GM10847 (cell line): ENCODE measurements around the gene STX12.

ENCODE experiments used
- POLR2A ChIP-seq: IDR thresholded peaks from 2 replicates; pipeline ENCODE4 v1.6.1; 2011; ENCODE audit not compliant: insufficient read length; ENCODE audit errors: extremely low read depth

The STX12 gene

DNA sequence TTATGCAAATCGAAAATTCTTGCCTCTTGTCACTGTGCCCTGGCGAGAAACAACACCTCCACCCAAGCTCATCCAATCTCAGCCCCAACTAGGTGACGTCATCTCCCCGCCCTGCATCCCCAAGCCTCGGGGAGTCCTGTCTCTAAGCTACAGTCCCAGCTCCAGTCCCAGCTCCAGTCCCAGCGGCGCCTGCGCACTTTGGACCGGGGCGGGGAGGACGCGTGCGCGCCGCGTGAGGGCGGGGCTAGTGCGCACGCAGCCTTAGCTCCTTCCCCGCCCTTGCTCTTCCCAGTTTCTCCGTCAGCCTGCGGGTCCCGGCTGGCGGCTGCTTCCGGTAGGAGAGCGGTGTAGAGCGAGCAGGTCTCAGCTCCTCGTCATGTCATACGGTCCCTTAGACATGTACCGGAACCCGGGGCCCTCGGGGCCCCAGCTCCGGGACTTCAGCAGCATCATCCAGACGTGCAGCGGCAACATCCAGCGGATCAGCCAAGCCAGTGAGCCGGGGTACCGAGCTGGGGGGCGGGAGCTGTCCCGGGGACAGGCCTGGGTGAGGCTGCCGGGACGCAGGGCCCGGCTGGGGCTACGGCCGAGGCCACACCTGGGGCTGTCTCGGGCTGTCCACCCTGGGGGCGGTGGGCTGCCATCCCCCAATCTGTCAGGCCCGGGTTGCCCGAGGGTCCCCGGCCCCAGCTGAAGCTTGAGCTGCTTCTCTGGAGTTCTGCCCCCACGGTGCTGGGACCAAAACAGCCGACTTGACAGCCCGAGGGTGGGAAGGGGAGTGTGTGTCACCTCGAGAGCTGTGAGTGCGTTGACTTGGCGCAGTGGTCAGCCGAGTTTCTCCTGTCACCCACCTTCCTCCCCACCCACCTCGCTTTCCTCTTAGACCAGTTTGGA, at the start of gene STX12:
Gene STX12, plus strand, starts transcription at position 288 of the 894 bp plus-strand sequence. Its CDS starts 89 bp downstream, at position 377.
- TF ChIP-seq POLR2A = peak; percentile 77

DNA sequence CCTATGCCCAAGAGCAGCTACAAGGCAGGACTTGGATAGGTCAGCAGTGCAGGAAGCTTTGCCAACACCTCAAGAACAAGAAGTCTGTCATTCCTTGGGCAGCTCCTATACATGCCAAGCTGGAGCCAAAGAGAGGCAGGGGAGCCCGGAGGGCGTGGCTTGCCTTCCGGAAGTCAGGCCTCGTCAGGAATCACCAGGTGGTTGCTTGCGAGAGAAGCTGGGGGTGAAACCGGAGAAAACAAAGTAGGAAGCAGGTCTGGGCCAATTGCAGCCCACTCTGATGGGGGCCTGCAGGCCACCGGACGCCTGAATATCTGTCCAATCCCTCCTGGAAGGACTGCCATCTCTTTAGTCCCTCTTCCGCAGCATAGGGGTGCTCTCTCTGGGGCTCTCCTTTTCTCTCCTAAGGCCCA, 48.1 kb upstream of the STX12 start:
- TF ChIP-seq POLR2A = no peak

DNA sequence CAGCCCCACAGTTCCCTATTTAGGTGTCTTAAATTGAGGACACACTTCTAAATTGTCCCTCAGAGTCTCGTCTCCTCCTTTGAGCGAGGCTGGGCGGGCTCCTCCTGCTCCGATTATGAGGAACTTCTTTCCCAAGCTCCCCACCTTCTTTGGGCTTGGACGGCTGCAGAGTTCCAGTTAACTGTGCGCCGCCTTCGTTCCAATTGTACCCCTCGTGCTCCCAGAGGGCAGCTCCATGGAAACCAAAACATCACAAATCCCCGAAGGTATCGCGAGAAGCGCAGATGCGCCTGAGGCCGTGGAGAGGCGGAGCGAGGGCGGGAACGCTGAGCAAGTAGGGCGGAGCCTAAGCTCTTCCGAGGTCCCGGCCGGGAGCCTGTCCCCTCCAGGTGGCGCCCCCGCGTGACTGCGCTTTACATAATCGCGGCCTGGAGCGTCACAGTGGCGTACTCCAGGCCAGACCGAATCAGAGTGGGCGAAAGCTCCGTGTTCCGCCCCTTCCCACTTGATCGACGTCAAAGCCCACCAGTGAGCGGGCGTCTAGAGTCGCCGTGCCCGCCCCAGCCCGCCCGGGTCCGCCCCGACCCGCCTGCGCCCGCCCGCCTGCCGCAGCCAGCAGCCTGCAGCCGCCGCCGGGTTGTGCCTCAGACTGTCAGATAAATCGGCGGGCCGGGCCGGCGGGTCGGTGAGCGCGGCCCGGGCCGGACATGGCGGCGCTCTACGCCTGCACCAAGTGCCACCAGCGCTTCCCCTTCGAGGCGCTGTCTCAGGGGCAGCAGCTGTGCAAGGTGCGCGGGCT, 47.4 kb upstream of the STX12 start, which contains the start of gene FAM76A:
Gene FAM76A, plus strand, starts transcription at position 588 of the 799 bp plus-strand sequence. Its CDS starts 120 bp downstream, at position 708.
- peak; percentile 66 for TF ChIP-seq POLR2A

DNA sequence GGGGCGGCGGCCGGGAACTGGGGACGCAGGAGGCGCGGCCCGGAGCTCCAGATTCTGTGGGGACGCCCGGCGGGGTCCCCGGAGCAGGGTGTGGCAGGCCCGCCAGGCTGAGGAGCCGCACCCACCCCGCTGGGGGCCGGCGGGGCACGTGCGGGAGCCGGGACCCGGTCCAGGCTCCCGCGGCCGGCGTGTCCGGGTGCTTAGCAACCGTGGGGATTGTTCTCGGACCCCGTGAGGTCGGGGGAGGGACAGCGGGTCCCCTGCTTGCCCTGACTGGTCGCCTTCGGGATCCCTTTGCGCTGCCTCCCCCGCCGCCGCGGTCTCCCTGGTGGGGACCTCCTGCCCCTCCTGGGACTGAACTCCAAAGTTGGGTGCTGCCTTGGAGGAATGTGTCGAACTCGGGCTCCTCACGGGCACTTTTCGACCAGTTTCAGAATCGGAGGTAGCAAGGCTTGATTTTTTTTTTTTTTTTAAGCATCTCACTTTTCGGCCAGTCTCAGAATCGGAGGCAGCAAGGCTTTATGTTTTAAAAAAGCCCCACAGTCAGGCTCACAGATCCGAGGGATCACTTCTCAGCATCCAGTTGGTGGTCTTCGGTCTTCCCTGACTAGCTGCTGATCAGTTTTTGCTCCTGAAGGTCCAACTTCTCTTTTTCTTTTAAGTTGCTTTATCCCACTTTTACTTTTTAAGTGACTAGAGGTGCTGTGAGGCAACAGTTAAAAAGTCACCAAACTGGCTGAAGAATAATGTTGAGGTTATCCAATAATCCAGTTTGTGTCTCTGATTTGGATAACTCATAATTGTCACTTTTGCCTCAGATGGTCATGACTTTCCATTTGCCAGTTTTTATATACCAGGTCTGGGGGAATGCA, 46.6 kb upstream of the STX12 start:
- no peak for TF ChIP-seq POLR2A

GRCh38 chr1:27727126-27727525, 45.9 kb upstream of the STX12 start:
- no peak for TF ChIP-seq POLR2A

DNA sequence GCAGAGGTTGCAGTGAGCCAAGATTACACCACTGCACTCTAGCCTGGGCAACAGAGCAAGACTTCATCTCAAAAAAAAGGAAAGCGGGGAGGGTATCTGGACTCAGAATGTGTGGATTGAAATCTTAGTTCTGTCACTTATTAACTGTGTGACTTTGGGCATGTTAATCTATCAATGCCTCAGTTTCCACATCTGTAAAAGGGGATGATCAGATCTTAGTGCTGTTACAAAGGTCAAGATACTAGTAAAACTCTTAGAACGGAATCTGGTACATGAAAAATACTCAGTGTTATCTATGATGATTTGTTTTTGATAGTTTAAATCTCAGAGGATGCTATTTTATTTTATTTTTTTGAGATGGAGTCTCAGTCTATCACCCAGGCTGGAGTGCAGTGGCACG, 36.8 kb upstream of the STX12 start:
- TF ChIP-seq POLR2A = no peak

DNA sequence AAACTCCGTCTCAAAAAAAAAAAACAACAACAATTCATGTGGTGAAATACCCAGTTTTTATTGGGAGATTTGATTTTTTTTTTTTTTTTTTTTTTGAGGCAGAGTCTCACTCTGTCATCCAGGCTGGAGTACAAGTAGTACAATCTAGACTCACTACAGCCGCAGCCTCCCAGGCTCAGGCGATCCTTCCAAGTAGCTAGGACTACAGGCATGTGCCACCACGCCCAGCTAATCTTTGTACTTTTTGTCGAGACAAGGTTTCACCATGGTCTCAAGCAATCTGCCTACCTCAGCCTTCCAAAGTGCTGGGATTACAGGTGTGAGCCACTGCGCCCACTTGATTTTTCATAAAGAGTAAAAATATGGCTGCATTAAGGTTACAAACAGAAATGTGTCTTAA, 31.9 kb upstream of the STX12 start:
- no peak for TF ChIP-seq POLR2A

DNA sequence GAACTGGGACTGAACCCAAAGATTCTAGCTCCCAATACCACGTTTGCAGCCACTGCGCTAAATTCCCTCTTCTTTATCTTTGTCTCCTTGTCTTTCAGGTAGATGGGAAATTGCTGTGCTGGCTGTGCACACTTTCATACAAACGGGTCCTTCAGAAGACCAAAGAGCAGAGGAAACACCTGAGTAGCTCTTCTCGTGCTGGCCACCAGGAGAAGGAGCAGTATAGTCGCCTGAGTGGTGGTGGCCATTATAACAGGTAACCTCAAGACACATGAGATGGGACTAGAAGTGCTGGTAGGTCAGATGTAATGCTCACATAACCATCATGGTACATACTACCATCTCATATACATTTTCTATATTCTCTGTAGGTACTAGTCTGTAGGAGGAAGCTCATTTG, 28.5 kb upstream of the STX12 start:
- TF ChIP-seq POLR2A = no peak

DNA sequence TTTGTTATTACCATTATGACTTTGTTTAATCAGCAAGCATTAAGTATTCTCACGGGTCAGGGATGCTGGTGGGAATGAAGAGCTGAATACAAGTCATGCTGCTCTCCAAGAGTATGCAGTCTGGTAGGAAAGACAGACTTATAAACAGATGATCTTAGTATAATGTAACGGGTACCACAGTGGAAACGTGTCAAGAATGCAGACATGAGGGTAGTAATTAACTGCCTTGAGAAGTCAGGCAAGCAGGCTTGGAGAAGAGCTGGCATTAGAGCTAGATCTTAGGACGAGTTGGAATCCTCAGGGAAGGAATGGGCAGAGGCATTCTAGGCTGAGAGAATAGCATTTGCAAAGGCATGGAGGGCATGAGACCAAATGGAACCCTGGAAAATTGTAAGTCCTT, 27.6 kb upstream of the STX12 start:
- no peak for TF ChIP-seq POLR2A

DNA sequence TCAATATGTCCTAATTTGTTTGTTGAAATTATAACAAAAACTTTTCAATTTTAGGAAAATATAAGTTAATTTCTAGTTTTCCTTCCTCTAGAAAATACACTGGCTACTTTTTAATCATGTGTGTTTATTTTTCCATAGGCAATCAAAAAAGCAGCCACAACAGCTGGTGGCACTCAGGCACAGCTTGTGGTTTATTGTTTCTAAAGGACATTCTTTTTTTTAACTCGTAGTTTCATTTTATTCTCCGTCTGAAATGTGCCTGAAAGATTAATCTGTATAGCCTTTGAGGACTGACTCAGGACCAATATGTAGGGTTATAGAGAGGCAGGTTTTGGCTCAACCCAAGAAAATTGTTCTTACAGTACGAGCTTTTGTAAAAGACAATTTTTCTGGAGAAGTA, 20.7 kb upstream of the STX12 start:
- TF ChIP-seq POLR2A = no peak

GRCh38 chr1:27755286-27755685, 17.7 kb upstream of the STX12 start:
- no peak for TF ChIP-seq POLR2A

- TF ChIP-seq POLR2A = no peak
Measured at GRCh38 chr1:27755865-27756264, 17.2 kb upstream of the STX12 start.

DNA sequence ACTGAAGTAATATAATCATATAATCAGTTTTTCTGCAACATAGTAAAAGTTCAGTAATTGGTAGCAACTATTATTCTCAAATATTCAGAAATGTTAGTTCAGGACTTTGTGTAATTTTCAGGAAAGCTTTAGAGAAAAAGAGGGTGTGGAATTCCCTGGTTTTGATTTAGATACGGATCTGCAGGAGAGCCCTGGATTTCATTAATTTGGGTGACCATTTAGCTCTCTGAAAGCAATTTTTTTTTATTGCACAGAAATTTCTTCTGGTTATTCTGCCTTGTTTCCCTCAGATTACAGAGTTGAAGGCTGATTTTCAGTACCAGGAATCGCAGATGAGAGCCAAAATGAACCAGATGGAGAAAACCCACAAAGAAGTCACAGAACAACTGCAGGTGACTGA, 13.8 kb upstream of the STX12 start:
- no peak for TF ChIP-seq POLR2A

GRCh38 chr1:27760426-27760825, 12.6 kb upstream of the STX12 start:
- no peak for TF ChIP-seq POLR2A

DNA sequence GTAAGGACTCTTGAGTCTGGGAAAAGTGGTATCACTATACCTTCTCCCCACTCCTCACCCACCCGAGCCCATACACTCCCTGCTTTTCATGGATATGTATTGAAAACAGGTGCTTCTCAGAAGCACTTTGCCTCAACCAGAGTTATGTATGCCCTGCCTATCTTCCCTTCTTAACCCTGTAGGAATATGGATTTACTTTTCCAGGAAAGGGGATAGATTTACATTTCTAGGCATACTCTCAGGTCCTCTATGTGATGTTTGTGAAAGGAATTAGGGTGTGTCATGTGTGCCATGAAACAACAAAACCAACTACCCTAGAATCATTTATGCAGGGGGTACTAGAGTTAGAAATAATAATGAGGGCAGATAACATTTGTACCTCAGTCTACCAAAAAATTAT, 11.0 kb upstream of the STX12 start:
- TF ChIP-seq POLR2A = no peak
